Activated naive CD4-positive, alpha-beta T cell treated with Interleukin-2 at 50 U/mL for 16 hours (primary cell): ENCODE data around the gene DCC.
"Not testable (repeated sequence)": the region's sequence is repeated elsewhere in the genome, so short reads cannot be mapped to it uniquely, and the experiment has no call there.

ENCODE experiments used
- DNase-seq: peaks from one replicate; pipeline ENCODE4 v3.0.0-alpha.2; 2020

The DCC gene

DNA sequence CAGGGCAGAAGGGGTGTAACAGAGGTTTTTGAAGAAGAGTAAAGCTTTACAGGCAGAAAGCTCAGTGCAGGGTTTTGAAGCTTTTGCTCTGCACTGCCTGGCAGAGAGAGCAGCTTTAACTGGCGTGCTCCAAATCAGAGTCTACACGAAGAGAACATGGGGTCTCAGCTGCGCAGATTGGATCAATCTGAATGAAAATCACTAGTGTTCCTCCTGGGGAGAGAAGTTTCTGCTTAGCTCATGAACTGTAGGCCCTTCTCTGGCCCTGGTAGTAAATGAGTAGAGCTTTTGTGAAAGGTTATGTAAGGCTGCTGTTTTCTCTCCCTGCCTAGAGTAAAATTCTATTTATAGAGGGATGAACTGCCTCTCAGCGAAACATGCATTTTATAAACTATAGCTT is 13.6 kb downstream of the DCC start:
- DNase-seq, result no peak

DNA sequence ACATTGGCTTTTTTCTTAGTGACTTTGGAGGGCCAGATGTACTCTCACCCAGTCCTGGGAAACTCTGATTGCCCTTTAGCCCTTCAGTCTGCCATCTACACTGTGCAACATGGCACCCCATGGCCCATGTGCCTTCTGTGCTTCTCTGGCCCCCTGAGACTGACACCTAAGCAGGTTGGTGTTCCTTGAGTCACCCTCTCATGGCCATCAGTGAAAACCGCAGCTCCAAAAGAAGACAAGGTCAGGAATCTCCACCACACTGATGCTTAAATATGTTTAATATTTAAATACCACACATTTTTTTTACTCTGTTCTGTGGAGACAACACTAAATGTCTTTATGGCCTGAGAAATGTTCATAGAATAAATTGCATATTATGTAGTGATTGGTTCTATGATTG is 23.9 kb downstream of the DCC start:
- DNase-seq, result no peak

DNA sequence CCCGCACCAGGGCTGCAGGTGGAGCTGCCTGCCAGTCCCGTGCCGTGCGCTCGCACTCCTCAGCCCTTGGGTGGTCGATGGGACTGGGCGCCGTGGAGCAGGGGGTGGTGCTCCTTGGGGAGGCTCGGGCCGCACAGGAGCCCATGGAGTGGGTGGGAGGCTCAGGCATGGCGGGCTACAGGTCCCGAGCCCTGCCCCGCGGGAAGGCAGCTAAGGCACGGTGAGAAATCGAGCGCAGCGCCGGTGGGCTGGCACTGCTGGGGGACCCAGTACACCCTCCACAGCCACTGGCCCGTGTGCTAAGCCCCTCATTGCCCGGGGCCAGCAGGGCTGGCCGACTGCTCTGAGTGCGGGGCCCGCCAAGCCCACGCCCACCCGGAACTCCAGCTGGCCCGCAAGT is 26.9 kb downstream of the DCC start:
- DNase-seq, result not testable (repeated sequence)

DNA sequence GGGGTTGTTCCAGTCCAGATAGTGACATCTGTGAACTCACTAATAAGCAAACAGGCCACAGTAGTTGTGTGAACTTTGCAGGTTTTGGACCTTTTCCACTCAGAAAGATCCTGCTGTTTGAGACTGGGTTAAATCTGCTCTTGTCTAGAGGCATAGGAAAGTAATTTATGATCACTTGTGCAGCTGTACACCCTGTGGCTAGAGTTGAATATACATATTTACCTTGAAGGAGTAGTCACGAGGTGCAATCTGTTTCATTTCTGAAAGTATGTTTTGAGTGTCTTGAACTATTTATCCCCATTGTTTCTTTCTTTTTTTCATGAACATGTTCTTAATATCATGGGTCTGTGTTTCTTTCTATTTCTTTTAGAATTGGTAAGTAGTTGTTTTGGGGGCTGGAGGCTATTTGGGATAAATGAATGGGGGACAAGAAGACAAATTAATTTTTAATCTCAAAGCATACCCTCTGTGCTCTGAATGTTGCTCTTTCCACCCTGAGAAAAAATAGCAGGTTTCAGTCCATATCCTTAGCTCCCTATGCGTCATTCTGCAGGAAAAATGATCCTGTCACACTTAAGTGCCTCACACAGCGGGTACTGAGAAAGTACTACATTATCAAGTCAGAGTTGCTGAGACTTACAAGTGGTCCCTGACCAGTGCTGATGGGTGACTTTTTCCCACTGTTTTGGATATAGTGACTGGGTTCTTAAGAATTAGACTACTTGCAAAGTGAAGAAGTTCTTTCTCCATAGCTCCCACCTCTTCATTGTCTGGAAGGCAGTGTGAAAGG is 28.2 kb downstream of the DCC start:
- DNase-seq, result no peak

DNA sequence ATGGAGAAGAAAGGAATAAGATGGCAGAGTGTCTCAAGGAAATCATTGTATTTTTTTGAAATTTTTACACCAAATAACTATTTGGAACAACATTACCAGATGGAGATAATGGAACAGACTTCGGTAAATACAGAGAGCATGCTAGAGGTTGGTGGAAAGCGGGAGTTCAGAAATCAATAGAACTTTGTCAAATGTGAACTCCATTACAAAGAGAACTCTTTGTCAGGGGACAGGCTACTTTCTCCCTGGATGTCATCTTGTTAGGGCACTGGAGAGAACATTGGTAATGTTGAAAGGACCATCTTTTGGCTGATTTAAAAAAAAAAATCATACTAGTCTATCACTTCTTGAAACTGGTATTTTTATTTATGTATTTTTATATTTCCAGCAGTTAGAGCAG is 30.8 kb downstream of the DCC start:
- DNase-seq, result no peak

DNA sequence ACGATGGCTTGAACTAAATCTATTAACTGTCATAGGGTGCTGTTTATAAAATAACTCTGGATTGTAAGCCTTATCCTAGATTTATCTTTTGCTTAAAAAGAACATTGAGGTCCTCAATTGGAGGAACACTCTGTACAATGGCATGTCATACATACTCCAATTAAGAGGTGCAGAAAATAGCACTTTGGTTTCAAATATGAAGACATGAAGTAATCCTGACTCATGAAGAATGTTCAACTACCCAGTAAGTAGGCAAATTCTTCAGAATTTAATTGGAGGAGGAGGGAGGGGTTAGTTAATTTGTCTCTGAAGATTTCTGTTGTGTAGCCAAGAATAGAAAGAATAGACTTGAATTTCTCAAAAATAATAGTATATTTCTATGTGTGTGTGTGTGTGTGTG is 36.1 kb downstream of the DCC start:
- no peak for DNase-seq

DNA sequence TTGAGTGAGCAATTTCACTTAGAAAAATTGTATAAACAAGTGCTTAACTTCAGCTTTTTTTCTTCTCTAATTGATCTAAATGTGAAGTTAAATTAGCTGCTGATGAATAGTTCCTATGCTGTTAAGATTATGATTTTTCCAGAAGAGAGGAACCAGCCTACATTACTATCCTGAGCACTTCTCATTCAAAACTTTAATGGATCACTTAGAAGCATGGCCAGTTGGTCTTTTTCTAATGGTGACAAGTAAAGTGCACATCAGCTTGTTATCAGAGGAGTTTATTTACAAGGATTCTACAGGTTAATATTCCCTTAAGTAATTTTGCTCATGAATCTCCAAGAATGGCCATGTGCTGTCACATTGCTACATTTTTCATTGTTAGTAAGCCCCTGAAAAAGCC is 37.1 kb downstream of the DCC start:
- DNase-seq, result no peak

DNA sequence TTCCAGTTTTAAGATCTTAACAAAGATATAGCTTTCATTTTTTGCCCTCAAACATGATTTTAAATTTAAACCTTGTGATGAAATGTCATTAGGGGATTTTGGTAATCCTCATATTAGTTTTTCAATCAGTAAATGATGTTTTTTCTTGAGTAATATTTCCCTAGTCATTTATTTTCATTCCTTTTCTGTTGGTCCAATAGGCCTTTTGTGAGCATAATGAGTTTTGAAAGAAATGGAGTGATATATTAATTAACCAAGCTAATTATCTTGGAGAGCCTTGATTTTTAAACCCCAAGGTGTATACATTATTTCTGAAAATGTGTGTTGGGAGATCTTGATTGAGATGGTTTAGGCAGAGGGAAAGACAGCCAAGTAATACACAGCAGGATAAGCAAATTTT is 46.3 kb downstream of the DCC start:
- no peak for DNase-seq

DNA sequence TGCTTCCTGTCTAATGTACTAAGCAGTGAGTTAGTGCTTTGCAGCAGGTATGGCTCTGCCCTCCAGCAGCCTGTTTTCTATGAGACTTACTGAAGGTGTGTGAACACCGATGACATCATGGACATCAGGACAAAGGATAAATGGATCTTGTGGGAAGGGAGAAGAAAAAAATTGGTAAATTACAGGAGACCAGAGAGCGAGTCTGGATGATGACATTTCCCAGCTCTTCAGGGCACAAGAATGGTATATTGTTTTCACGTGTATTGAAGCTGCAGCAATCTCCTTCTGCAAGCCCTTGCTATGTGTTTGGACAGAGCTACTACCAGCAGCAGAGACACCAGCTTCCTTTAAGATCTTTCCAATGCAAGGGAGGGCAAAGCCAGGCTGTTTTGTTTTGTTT is 47.2 kb downstream of the DCC start:
- no peak for DNase-seq

DNA sequence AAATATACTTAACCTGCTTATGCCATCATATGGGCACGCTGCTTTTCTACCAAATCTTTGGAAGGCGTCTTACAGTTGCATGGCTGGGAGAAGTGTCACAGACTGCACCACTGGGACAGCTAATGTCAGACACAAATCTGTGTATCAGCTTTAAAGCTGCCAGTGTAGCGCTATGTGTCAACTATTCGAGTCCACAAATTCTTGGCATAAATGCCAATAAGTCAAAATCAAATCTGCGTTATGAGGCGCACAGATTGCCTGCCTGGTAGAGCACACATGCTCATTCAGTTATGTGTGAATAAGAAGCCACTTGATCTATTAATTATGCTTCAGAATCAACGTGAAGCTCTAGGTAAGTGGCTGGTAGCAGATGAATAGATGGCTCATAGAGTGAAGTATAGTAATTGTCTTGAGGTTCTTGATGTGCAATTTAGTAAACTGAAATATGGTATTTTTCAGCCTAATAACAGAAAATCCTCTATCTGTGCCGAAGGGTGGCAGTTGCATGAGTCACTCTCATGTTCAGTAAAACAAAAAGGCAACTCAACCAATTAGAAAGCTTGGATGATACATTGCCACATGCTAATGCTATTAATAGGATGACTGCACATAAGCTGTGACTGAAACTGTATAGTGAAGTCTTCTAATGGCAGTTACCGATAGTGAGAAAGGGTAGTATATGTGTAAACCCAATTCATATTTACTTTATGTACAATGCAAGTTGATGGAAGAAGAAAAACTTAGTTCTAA is 52.0 kb downstream of the DCC start:
- no peak for DNase-seq

DNA sequence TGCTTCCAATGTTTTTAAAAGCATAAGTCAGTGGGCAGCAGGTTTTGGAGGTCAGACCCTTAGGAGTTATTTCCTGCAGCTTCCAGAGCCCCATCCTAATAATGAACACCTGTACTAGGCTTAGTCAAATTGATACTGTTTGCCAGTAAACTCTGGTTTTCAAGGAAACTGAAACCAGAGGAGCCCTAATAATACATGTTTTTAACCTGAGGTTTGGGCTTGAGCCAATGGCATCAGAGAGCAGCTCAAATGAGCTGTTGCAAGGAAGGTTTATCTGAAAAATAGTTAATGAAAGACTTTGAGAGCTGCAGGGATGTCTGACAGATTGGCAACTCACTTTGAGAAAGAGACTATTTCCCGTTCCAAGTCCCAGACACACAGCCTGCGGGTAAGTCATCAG is 54.6 kb downstream of the DCC start:
- no peak for DNase-seq

DNA sequence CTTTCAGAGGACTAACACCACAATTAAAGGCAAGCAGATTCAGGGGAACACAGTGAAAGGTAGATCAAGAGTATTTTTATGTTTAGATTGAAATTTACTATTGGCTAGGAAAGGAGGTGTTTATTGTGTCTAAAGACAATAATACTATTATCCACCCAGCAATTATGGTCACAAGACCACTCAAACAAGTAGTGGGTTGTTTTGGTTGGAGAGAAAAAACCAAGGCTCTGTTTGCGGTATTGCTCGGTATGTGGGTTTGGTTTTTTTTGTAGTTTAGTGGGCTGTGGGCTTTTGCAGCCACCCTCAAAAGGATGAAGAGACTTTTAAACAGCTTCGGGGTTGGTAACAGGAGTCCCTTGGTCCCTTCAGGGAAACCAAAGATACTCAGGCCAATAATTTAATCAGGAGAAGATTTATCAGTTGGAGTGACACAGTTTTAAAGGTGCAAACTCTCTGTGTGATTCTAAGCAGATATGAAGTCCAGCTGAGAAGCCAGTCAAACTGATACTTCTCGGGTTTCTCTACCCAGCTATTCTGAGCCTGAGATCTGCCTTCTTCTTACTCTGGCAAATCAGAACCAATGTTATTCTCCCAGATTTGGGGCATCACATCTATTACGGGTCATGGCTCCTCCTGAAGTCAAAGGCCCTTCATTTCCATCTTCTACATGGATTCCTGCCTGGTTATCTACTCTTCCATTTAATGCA is 55.3 kb downstream of the DCC start:
- DNase-seq, result no peak

DNA sequence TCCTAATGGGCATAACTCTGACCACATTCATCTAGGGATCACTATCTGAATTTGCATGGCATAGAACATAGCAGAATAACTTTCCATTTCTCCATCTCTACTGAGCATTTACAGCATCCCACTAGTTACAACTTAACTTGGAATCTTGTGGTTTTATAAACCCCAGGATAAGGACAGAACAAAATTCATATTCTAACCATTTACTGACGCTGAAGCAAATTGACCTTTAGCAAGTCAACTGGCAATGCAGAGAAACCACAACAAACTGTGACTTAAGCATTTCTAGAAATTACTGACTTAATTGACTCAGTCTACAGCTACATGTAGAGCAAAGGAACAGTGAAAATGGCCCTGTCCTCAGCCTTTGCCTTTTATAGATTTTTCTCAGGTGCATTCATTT is 61.2 kb downstream of the DCC start:
- DNase-seq, result no peak

DNA sequence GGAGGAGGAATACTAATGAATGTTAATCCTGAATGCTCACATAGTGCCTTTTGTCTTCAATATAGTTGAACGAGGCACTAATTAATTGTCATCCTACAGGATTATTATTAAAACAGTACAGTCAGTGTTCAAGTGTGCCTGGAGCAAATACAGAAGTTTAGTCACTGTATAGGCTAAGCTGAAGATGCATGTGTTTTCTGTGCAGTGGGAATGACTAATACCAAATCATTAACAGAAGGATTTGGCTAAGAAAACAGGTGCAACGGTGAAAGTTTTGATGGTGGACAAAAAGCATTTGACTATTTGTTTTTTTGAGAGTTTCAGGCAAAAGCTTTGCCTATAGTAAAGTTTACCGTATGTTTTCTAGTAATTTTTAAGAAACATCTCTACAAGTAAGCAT is 62.8 kb downstream of the DCC start:
- DNase-seq, result no peak

DNA sequence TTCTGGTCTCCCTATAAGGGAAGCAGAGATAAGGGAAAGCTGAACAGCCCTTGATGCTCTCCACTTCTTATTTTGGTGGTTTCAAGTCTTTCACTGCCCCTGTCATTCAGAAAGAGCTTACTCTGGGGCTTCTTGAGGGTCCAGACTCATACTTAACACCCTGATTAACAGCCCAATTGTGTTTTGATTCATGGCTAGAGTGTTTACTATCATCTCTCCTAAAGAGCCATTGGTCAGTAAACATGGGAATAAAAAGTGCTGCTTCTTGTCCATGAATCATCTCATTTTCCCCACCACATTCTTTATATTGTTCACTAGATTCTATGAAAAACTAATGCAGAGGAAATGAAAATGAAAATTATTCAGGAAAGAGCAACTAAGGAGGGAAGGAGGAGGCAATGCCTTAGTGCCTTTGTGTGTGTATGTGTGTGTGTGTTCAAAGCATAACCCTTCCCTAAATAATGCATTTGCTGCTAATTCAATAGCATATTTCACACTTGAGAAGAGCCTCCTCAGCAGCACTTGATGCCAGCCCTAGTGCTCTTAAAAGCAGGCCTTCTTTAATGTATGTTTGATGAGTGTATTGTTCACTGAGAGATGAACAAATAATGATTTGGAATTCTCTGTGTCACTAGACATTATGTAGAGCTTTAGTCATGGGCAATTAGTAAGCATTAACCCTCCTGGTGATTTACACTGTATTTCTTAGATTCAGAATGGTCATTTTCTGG is 63.5 kb downstream of the DCC start:
- DNase-seq, result no peak

DNA sequence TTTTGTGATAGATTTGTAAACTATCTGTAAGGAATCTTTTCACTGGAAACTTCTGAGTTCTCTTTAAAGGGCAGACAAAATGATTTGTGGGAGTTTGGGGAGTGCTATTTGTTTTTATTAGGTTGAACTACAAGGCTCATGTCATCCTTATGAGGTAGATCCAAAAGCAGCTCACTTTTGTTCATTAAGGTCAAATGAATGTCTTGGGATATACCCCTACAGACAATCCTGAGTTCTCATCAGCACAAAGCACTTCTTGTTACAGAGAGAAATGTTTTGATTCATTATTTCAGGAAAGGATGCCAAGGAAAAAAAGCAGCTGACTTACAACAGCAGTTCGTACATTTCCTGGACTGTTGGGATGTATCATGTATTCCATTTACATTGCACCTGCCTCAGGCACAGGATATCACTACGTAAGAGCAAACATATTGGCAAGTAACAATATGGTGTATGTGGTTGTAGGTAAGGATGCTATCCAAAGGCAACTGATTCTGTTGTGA is 68.9 kb downstream of the DCC start:
- no peak for DNase-seq

DNA sequence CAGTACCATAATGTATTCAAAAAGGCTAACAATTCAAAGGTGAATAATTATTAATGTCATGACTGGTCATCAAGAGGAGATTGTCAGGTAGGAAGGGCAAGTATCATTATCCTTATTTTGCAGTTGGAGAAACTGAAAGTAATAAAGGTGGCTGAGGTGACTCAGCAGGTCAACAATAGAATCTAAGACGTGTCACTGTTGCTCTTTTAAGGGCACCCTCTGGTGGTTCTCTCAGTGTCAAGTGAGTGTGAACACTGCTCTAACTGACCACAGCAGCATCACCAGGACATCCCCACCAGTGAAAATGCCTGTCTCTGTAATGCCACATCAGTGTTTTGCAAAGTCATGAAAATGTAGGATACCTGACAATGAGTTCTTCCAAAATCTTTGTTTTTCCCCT is 69.7 kb downstream of the DCC start:
- DNase-seq, result no peak

DNA sequence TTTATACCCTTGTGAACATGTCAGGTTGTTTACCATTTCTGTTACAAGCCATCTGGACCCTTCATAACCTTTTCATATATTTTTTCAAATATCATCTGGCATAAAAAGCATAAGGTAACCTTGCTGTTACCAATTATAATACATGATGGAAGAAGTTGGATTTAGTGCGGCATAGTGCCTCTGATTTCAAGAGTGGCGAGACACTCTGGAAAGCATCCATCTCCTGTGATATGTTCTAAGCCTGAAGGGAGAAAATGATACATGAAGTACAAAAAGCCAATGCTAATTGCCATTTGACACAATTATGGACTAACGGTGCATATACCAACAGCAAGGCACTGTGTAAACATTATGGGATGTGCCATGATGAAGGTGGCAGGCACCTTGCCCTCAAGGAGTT is 75.1 kb downstream of the DCC start:
- no peak for DNase-seq

DNA sequence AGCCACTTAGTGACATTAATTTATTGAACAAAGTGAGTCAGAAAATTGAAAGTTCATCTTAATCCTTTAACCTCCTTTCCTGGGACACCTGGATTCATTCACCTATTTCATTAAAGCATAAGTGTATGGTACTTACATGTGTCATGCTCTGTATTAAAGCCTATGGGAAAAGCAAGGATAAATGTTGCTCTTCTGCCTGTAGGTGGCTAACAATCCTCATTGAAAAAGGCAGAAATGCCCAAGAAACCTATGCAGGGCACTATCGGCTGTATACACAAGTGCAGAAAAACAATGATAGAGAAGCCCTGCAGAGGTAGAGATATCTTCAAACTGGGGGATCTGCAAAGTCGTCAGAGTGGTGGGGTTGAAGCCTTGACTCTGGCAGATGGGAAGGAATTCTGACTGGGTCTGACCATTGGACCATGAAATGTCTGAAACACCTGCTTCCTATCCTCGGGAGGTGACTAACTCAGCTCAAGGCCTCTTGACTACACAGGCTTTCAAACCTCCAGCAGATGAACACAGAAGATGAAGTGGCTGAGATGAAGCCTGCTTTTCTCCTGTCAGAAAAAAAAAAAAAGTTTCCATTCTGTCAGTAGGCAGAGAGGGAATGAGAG is 83.1 kb downstream of the DCC start:
- DNase-seq, result no peak

DNA sequence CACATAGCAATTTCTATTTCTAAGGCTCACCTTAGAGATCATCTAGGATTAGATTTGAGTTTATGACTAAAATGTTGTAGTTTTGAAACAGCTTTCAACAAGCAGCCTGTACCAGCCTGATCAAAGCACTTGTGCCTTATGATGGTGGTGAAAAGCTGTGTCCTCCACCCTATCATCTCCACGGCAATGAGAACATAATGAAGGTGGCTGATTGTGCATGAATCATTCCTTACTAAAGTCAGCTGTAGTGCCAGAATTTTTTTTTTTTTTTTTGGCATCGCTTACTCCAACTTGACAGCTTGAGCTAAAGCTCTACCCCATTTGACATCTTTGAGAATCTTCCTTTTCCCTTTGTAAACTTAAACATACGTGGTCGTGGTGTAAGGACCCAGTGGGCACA is 86.0 kb downstream of the DCC start:
- no peak for DNase-seq

DNA sequence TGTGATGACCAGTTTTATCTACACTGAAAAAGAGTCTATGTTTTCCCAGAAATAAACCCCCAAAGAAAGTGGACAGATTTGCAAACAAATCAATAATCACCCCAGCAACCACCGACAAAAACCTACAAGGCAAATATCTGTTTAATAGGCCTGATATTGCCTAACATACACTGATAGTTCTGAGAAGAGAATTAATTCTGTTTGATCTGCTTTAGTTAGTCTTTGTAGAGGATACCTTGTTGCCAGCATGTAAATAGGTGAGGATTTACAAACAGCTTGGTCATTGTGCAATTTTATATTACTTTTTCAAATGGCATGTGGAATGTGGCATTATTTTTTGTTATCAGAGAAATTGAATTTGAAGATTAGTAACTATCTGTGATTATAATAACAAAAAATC is 86.5 kb downstream of the DCC start:
- DNase-seq, result no peak

DNA sequence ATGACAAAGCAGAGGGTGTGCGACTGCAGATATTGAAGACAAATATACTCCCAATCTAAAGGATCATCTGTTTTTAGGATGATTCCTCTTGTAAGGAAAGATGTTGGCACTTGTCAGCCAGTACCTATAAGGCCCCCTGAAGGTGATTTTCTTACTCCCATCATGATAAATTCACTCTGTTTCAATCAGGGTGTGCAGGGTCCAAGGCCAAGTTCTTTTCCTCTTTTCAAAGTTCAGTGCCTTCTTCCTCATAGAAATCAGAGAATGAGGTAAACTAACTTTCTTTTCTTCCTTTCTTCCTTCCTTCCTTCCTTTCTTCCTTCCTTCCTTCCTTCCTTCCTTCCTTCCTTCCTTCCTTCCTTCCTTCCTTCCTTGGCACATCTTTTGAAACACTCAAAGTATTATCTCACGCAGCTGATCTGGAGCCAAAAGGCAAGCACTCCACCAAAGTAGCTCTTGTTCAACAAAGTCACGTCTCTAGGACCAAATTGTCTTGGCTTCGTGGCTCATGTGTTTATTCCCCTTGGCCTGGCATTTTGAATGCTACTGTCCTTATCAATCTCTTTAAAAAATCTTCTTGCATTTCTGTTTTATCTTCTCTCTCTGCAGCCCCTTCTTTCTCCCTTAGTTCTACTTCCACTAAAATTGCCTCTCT is 87.7 kb downstream of the DCC start:
- no peak for DNase-seq
